Activated CD8-positive, alpha-beta memory T cell treated with anti-CD3 and anti-CD28 coated beads, Interleukin-2, amount 50 U/mL, for 24 hours (primary cell): ENCODE results near the gene CLDN5.

ENCODE experiments used
- DNase-seq: peaks from one replicate; pipeline ENCODE4 v3.0.0-alpha.2; 2020; ENCODE audit errors: extremely low read depth

The CLDN5 gene

GRCh38 chr22:19504900-19505734 is 19.1 kb downstream of the CLDN5 start:
- DNase-seq, result no peak

- DNase-seq, result no peak
Observed at GRCh38 chr22:19503869-19504268, 20.3 kb downstream of the CLDN5 start.

GRCh38 chr22:19503367-19503766 is 20.8 kb downstream of the CLDN5 start:
- DNase-seq, result no peak

GRCh38 chr22:19501897-19502447 is 22.2 kb downstream of the CLDN5 start:
- DNase-seq, result no peak

- no peak for DNase-seq
Observed at GRCh38 chr22:19499880-19500242, 24.3 kb downstream of the CLDN5 start.

GRCh38 chr22:19499236-19499879 is 24.9 kb downstream of the CLDN5 start:
- DNase-seq, result no peak

- no peak for DNase-seq
Observed at GRCh38 chr22:19498866-19499190, 25.4 kb downstream of the CLDN5 start.

- DNase-seq, result no peak
Observed at GRCh38 chr22:19498154-19498865, 25.9 kb downstream of the CLDN5 start.

- DNase-seq, result no peak
Observed at GRCh38 chr22:19497245-19497644, 27.0 kb downstream of the CLDN5 start.

- no peak for DNase-seq
Observed at GRCh38 chr22:19496324-19496630, 27.9 kb downstream of the CLDN5 start.

GRCh38 chr22:19495562-19496323 is 28.5 kb downstream of the CLDN5 start:
- DNase-seq, result no peak

GRCh38 chr22:19494676-19495173 is 29.5 kb downstream of the CLDN5 start:
- DNase-seq, result no peak

GRCh38 chr22:19494001-19494560 is 30.1 kb downstream of the CLDN5 start:
- DNase-seq, result no peak

GRCh38 chr22:19492504-19493174 is 31.6 kb downstream of the CLDN5 start:
- DNase-seq, result no peak

GRCh38 chr22:19490628-19491230 is 33.5 kb downstream of the CLDN5 start:
- no peak for DNase-seq

GRCh38 chr22:19488884-19489843 is 35.0 kb downstream of the CLDN5 start:
- DNase-seq, result no peak

- DNase-seq, result no peak
Observed at GRCh38 chr22:19488285-19488684, 35.9 kb downstream of the CLDN5 start.

- DNase-seq, result no peak
Observed at GRCh38 chr22:19483481-19484244, 40.5 kb downstream of the CLDN5 start.

GRCh38 chr22:19482297-19482696 is 41.9 kb downstream of the CLDN5 start:
- DNase-seq, result no peak
